Pancreas (tissue), 10 donors: ENCODE results near the gene OR1F1. TPM values are rescaled to one million over a fixed set of nuclear protein-coding genes. Genes with fewer than 3 reads are reported as not detected.
"Not testable (repeated sequence)": the region's sequence is repeated elsewhere in the genome, so short reads cannot be mapped to it uniquely, and the experiment has no call there.

Experiments used
- ATAC-seq, 4 donors: fragments of 200-7000 bp; cut with Tn5 transposase; one replicate each; pipeline versions ENCODE4 v1.8.0 to v1.9.1; 2020; ENCODE audit warnings: mild to moderate bottlenecking in 4 of 4, moderate library complexity in 4 of 4
- DNase-seq, 6 donors: peaks; one replicate each; pipeline ENCODE4 v3.0.0-alpha.2; 2020
- FAIRE-seq: peaks from 2 replicates; lab custom pipeline; 2012; peaks lifted over from hg19 to GRCh38; lab: Jason Lieb, UNC
- H3K27ac ChIP-seq, 4 donors: fragments of 200-600 bp; sonication (generic); 1 replicate in 3 of 4; 2 replicates in 1 of 4; pipeline versions ENCODE4 v1.5.0 to v1.8.0; 2020
- H3K27me3 ChIP-seq, 4 donors: fragments of 200-600 bp; one replicate each; pipeline ENCODE4 v1.8.0; 2021
- H3K36me3 ChIP-seq, 3 donors: fragments of 200-600 bp; sonication (generic) in 1 of 3; one replicate each; pipeline versions ENCODE4 v1.5.0 to v1.8.0; 2020 to 2021
- H3K4me1 ChIP-seq, 3 donors: fragments of 200-600 bp; one replicate each; pipeline ENCODE4 v1.8.0; 2021
- H3K4me3 ChIP-seq, 4 donors: fragments of 200-600 bp; sonication (generic) in 2 of 4; one replicate each; pipeline versions ENCODE4 v1.5.0 to v1.8.0; 2020 to 2021
- H3K9me3 ChIP-seq, 4 donors: fragments of 200-600 bp; one replicate each; pipeline ENCODE4 v1.8.0; 2021
- WGBS, 2 donors: extraction: QIAGEN DNeasy Blood & Tissue Kit; methylation state at CpG; one replicate each; pipeline ENCODE4 v1.1.7; 2013; 5-methylcytosine and 5-hydroxymethylcytosine counted together
- intact Hi-C, 3 donors: fragments of 100-400 bp; cut with DNase I; formaldehyde crosslinking; loops; one replicate each; pipeline versions ENCODE4 v1.11.1 to v1.14.2; 2022
- polyA plus RNA-seq, 2 donors: library from polyadenylated mRNA; stranded (reverse); fragments of 200-250 nt; gene quantifications; one replicate each; pipeline ENCODE4 v1.2.3, GENCODE V29; 2013
- total RNA-seq, 6 donors: library from RNA; stranded (reverse); fragmentation: NEBNext Ultra II Directional in 4 of 6; extraction: Animal tissue kit (Norgen Biotek cat#: 25700) in 4 of 6; gene quantifications; one replicate each; pipeline versions ENCODE4 v1.2.1 to v1.2.4, GENCODE V29; 2021 to 2023
- TF ChIP-seq, protein P1 (sequence below), 4 donors: fragments of 200-600 bp; sonication (generic) in 3 of 4; IDR thresholded peaks; one replicate each; pipeline versions ENCODE4 v1.5.0 to v1.8.0; 2021; ENCODE audit warnings: antibody characterized with exemption in 4 of 4
- donor health status: healthy with polysubstance abuse.
- donor health status: DM: no; HTN: no; CAD: no; lungs with moderate emphysema.
- donor health status: DM: no; HTN: no; CAD: no.
- donor health status: control.
- donor health status: control.
- donor health status: Bipolar disorder and iron deficiency.
- donor health status: DM: yes; HTN: yes; CAD: no.
- donor health status: DM: no; HTN: no; CAD: no.
- donor health status: DM: no; HTN: no; CAD: no.
- donor health status: DM: yes; HTN: yes; CAD: no.

OR1F1 gene
- total and polyA plus RNA-seq, 8 donors: not detected

DNA sequence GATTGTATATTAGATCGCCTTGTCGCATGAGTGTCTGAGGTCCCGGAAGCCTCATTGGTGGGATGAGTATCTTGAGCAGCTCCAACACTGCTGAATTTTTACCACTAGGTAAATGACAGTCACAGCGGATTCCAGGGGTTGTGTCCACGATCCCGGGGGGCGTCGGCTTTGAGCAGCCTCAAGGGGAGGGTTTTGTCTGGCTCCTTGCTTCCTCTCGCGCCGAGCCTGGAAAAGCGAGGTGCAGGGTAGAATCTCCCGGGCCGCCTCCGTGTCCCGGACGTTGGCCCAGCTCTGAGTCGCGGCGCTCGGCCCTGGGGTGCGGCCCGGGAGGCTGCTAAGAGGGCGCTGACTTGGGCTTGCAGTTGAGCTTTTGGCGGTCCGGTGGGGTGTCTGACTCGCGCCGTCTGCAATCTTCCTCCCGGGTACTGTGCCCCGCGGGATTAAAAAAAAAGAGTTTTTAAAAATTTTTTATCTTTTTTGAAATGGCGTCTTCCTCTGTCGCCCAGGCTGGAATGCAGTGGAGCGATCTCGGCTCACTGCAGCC, 4.5 kb downstream of the OR1F1 start:
- TF ChIP-seq, protein P1, sequence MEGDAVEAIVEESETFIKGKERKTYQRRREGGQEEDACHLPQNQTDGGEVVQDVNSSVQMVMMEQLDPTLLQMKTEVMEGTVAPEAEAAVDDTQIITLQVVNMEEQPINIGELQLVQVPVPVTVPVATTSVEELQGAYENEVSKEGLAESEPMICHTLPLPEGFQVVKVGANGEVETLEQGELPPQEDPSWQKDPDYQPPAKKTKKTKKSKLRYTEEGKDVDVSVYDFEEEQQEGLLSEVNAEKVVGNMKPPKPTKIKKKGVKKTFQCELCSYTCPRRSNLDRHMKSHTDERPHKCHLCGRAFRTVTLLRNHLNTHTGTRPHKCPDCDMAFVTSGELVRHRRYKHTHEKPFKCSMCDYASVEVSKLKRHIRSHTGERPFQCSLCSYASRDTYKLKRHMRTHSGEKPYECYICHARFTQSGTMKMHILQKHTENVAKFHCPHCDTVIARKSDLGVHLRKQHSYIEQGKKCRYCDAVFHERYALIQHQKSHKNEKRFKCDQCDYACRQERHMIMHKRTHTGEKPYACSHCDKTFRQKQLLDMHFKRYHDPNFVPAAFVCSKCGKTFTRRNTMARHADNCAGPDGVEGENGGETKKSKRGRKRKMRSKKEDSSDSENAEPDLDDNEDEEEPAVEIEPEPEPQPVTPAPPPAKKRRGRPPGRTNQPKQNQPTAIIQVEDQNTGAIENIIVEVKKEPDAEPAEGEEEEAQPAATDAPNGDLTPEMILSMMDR (IDR thresholded peaks at IDR 0.05): no peak
- 28 to 48% methylated on average over 36 of the region's 36 CpGs for WGBS, 2 donors
- DNase-seq (no peak), FAIRE-seq (no peak), ATAC-seq (no peak)
- H3K36me3 ChIP-seq: no peaks in the 10 kb centered on the region
- peaks cover 0 to 5% (median 0%) of the 10 kb centered on the region in 3 donors for H3K4me1 ChIP-seq
- H3K27me3 ChIP-seq: peaks cover 5 to 75% (median 20%) of the 10 kb centered on the region in 4 donors
- no peak overlapping the region for H3K27ac ChIP-seq
- no peak overlapping the region for H3K4me3 ChIP-seq
- intact Hi-C loops: no loop called here
- no peaks in the 10 kb centered on the region for H3K9me3 ChIP-seq

DNA sequence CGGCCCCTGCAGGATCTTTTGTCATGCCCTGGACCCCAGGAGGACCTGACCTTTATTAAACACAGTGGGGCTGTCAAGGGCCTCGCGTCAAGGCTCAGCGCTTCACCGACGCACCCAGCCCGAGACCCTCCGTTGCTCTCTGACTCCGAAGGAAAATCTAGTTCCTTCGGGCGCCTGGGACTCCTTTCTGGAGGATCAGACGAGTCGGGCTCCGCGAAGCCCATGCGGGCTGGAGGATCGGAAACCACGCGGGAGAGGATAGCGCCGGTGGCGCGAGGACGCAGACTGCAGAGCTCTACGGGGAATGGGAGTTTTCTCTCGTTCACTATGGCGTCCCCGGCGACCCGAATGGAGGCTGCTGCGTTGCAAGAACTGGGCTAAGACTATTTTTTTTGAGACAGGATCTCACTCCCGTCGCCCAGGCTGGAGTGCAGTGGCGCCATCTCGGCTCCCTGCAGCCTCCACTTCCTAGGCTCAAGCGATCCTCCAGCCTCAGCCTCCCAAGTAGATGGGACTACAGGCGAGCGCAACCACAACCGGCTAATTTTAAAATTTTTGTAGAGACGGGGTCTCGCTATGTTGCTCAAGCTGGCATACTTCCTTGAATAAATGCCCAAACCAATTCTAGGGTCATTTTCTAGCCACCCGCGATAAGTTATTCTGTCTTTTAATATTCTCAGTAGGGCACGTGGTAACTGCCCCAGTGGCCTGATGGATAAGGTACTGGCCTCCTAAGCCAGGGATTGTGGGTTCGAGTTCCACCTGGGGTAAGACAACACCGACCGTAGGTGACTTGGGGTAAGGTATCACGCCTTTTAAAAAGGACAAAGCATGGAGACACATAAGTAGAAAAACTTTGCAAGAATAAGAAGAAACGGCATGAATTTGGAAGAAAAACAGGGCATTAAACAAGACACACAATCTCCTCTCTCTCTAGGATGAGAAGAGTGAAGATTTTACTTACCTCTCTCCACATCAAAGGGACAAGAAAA, 5.5 kb downstream of the OR1F1 start:
- WGBS, 2 donors: 65 to 71% methylated on average over 49 of the region's 49 CpGs
- intact Hi-C loops: no loop called here

DNA sequence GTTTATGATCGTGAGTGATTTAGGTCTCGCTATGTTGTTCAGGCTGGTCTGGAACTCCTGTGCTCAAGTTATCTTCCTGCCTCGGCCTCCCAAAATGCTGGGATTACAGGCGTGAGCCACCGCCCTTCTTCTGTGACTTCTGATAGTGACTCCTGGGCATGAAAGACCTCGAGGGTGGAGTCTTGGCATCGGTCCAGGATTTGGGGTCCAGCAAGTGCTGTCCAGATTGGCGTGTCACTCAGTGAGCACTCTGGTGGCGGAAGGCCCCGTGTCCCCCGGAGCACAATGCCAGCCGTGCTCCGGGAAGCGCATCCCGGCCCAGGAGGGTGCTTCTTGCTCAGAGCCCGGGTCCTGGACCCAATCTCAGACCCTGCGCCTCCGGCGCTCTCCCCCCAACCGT, 6.8 kb downstream of the OR1F1 start:
- 74 to 77% methylated on average over 20 of the region's 20 CpGs for WGBS, 2 donors
- no peak for DNase-seq
- Histone ChIP-seq H3K36me3 (no peaks in the 10 kb centered on the region), H3K27ac (no peak overlapping the region), H3K27me3 (peaks cover 5 to 58% (median 12%) of the 10 kb centered on the region in 4 donors), H3K4me1 (no peaks in the 10 kb centered on the region), H3K4me3 (no peak overlapping the region), H3K9me3 (no peaks in the 10 kb centered on the region)
- intact Hi-C loops: no loop called here
- TF ChIP-seq, protein P1 (IDR thresholded peaks at IDR 0.05): no peak
- ATAC-seq: no peak
- FAIRE-seq: no peak

More for the DNA sequence above, 5.5 kb downstream of the OR1F1 start:
- Histone ChIP-seq H3K4me3 (no peak overlapping the region), H3K27me3 (peaks cover 5 to 71% (median 19%) of the 10 kb centered on the region in 4 donors), H3K9me3 (no peaks in the 10 kb centered on the region), H3K27ac (no peak overlapping the region), H3K36me3 (no peaks in the 10 kb centered on the region), H3K4me1 (peaks cover 0 to 5% (median 0%) of the 10 kb centered on the region in 3 donors)
- no peak for ATAC-seq
- no peak for FAIRE-seq
- TF ChIP-seq, protein P1 (IDR thresholded peaks at IDR 0.05): no peak
- DNase-seq: no peak

DNA sequence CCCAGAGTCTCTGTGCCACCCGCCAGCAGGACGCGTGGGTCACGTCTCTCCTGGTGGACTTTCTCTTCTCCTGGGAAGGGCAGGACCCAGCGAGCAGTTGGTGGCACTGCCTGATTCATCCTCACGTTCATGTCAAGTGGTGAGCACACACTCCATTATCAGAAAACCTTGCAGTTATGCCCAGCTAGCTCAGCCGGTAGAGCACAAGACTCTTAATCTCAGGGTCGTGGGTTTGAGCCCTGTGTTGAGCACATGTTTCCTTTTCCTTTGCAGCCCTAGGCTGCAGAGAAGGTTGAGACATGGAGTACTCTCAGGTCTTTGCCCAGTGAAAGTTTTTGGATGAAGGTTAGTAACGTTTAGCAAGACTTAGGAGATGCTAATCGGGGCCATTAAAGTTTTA, 8.0 kb downstream of the OR1F1 start:
- H3K27ac ChIP-seq: no peak overlapping the region
- intact Hi-C loops: no loop called here
- no peaks in the 10 kb centered on the region for H3K4me1 ChIP-seq
- 57 to 66% methylated on average over 10 of the region's 10 CpGs for WGBS, 2 donors
- peaks cover 5 to 46% (median 11%) of the 10 kb centered on the region in 4 donors for H3K27me3 ChIP-seq
- TF ChIP-seq, protein P1 (IDR thresholded peaks at IDR 0.05): no peak
- no peaks in the 10 kb centered on the region for H3K9me3 ChIP-seq
- no peak overlapping the region for H3K4me3 ChIP-seq
- no peak for DNase-seq
- no peak for FAIRE-seq
- ATAC-seq: no peak
- no peaks in the 10 kb centered on the region for H3K36me3 ChIP-seq

DNA sequence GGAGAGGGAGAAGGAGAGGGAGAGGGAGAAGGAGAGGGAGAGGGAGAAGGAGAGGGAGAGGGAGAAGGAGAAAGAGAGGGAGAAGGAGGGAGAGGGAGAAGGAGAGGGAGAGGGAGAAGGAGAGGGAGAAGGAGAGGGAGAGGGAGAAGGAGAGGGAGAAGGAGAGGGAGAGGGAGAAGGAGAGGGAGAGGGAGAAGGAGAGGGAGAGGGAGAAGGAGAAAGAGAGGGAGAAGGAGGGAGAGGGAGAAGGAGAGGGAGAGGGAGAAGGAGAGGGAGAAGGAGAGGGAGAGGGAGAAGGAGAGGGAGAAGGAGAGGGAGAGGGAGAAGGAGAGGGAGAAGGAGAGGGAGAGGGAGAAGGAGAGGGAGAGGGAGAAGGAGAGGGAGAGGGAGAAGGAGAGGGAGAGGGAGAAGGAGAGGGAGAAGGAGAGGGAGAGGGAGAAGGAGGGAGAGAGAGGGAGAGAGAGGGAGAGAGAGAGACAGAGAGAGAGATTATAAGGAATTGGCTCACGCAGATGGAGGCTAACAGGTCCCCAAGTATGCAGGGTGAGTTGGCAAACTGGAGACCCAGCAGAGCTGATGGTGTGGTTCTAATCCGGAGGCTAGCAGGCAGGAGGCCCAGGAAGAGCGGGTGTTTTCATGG, 9.8 kb downstream of the OR1F1 start:
- 58 to 63% methylated on average over 3 of the region's 3 CpGs for whole genome bisulfite sequencing, 2 donors
- H3K4me3 ChIP-seq, intact Hi-C loops, ATAC-seq, H3K27ac ChIP-seq, H3K4me1 ChIP-seq, H3K36me3 ChIP-seq, DNase-seq, FAIRE-seq, H3K9me3 ChIP-seq: not testable (repeated sequence)
- H3K27me3 ChIP-seq: peaks cover 4 to 30% (median 5%) of the 10 kb centered on the region in 4 donors
